CD4-positive, alpha-beta T cell treated with Interleukin-12 subunit alpha and Interleukin-12 subunit beta, for 1 hour (primary cell): ENCODE data around the gene CEBPG.

Experiments used
- DNase-seq: peaks from one replicate; pipeline ENCODE4 v3.0.0-alpha.2; 2020

Gene CEBPG

GRCh38 chr19:33396701-33397535 lies 23.4 kb downstream of the CEBPG start:
- no peak for DNase-seq

DNA sequence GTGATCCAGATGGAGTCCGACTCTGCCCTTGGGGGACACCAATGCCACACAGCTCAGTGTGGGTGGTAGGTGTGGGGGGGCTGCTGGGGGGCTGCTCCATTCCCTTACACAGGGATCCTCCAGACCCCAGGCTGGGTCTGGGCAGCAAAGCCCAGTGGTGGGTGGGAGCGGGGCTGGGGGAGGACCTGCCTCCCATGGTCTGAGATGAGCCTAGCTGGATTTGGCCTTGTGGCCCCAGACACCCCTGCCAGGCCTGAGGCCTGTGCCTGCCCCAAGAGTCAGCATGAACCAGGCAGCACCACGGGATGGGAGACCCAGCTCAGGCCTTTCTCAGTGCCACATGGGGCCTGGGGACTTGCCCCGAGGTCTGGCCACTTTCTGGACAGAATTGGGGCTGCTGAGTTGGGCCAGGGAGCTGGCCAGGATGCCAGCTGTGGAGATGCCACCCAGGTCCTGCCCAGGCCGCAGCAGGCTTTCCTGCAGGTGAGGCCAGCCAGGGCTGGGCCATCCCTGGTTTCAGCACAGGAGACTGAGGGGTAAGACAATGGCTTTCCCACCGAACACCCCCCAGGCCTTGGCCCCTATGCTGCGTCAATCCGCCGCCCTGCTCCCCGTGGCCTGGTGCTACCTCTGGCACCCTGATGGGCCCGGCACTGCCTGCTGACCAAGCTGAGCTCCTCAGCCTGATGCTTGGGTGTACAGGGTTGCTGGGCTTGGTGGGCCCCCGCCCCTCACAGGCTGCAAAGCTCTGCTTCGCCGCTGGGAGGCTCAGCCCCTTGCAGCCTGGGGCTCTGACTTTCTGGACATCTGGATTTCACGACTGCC lies 24.2 kb downstream of the CEBPG start:
- no peak for DNase-seq

DNA sequence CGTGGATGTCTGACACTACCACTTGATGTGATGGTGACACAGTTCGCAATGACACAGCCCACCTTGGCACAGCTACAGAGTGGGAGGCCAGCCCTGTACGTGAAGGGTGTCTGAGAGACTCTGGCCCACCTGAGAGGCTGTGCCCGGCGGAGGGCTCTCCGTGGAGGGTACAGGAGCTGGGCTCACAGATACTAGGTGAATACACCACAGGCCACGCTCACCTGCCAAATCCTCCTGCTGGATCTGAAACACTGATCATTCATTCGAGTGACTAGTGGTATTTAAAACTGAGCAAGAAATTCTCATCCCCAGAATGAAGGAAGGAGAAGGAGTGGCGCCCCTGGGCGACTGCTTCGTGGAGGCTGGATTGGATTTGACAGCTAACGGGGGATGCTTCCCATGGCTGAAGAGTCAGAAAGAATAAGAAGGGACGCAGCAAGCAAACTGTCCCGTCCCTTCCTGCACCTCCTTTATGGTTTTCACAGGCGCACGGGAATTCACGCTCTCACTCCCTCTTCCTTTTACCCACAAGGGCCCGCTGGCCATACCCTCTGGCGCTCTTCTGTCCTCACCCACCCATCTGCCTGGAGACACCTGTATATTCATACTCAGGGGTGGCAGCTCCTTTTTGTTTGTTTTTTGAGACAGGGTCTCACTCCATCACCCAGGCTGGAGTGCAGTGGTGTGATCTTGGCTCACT lies 25.0 kb downstream of the CEBPG start:
- DNase-seq: no peak

DNA sequence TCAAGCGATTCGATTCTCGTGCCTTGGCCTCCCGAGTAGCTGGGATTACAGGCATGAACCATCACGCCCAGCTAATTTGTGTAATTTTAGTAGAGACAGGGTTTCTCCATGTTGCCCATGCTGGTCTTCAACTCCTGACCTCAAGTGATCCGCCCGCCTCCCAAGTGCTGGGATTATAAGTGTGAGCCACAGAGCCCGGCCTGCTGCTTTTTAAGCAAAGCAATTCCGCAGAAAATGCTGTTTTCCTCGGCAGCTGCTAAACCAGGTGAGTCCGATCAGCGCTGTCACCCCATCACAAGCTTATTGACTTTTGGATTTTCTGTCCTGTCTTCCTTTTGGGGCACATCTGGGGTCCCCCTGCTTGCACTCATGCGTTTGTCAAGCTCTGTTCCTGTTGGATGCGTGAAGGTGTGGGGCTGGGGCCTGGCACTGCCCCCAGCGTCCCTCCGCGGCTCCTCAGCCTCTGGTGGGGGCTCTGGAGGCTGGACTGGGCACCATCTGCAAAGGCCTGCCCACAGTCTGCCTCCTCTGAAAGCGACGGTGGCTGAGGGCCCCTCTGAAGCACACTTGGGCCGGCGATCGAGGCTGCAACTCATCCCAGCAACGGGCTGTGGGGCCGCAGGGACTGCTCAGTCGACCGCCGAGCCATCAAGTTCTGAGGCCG lies 25.7 kb downstream of the CEBPG start:
- DNase-seq: no peak

GRCh38 chr19:33399745-33400681 lies 26.5 kb downstream of the CEBPG start:
- no peak for DNase-seq

DNA sequence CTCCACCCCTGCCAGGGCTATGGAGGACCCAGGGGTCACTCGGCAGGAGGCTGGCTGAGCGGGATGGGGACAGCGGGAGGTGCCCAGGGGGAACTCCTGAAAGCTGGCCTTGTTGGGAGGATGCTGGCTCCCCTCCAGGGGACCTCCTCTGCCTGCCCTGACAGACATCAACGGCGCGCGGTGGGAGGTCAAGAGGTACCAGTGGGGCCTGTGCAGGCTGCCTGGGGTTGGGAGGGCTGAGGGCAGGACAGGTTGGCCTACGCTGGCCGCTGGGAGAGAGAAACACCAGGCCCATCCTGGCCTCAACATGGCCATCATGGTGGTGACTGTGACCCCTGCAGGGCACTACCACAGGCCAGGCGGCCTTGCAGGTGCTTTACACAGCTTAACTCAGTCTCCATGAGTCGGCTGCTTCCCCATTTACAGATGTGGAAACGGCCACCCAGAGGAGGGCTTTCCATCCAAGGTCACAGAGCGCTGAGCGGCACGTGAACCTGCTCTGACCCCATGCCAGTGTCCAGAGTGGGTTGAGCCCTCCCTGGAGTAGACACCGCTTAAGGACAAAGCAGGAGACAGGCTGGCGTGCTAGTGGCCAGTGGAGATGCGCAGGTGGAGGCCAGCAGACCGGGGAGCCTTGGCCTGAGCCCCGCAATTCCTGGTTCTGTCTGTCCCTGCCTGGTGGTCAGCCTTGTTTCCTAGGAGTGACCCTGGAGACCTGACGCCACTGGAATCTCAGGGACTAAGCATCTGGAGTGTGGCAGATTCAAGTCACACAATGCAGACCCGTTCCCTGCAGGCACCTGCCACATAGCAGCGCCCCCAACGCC lies 27.6 kb downstream of the CEBPG start:
- no peak for DNase-seq

- DNase-seq: no peak
Measured at GRCh38 chr19:33401683-33402420, 28.3 kb downstream of the CEBPG start.

DNA sequence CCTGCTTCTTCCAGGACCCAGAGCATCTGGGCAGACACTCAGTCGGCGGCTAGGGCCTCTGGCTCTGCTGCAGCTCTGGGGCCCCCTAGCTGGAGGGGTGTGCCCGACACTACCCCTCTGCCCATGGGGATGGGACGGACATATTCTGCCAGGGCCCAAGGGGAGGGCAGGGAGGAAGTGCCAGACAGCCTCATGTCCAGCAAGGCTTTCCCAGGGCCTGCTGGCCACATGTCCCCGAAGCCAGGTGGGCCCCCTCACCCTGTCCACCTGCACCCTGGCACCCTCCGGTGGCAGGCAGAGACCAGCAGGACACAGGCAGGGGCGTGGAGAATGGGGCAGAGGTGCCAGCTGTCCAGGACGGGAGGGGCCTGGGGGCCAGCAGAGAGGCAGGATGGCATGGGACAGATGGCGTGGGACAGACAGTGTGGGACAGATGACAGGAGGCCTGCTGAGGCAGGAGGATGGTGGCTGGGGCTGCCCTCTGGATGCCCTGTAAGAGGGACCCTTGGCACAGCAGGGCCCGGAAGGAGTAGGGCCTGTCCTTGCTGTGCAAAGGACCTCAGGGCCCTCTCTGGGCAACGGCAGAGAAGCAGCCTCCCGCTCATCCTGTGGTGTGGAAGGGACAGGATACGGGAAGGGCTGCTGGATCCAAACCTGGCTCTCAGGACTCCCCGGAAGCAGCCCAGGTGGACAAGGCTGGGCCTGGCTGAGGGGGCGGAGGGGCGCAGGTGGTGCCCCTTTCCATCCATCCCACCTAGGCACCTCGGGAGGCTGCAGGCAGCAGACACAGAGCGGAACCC lies 29.1 kb downstream of the CEBPG start:
- no peak for DNase-seq

DNA sequence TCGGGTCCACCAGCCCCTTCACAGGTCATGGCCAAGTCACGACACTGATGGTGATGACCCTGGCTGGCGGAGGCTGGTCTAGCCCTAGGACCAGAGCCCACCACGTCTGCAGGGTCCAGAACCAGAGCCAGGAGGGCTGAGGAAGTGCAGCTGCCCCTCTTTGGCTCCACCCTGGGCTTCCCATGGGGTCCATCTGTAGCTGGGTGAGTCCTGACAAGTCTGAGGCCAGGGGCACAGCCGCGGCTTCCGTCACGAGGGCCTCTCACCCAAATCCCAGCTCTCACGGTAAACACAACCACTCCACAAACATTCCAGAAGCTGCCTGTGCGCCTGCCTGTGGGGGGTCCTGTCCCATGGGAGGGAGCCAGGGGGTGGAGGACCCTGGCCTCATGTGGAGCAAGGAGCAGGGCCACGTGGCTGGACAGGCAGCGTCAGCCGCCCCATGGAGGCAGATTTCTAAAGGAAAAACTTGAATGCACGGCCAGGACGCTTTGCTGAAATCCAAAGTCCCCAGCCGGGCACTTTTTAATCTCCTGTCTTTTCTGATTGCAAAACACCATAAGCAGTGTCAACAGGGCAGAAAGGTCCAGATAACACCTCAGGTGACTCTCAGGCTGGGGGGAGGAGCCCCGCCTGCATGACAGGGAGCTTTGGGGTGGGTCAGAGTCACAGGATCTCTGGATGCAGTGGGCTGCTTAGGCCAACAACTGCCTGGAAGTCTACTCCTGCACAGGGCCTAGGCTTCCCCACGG lies 29.9 kb downstream of the CEBPG start:
- DNase-seq: no peak

- DNase-seq: no peak
Measured at GRCh38 chr19:33403973-33404304, 30.4 kb downstream of the CEBPG start.

- no peak for DNase-seq
Measured at GRCh38 chr19:33404506-33405253, 31.2 kb downstream of the CEBPG start.

DNA sequence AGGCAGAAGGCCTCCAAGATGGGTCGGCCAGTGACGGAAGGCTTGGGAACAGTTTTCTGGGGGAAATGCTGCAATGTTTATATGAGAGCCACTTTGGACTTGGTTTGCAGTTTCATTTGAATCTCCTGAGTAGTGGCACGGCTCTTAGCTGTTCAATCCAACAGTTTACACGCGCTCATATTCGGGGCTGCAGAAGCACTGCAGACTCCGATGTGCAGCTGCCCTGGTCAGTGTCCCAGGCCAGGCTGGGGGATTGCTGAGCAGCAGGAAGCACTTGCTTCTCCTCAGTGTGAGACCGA lies 31.7 kb downstream of the CEBPG start:
- DNase-seq: no peak

DNA sequence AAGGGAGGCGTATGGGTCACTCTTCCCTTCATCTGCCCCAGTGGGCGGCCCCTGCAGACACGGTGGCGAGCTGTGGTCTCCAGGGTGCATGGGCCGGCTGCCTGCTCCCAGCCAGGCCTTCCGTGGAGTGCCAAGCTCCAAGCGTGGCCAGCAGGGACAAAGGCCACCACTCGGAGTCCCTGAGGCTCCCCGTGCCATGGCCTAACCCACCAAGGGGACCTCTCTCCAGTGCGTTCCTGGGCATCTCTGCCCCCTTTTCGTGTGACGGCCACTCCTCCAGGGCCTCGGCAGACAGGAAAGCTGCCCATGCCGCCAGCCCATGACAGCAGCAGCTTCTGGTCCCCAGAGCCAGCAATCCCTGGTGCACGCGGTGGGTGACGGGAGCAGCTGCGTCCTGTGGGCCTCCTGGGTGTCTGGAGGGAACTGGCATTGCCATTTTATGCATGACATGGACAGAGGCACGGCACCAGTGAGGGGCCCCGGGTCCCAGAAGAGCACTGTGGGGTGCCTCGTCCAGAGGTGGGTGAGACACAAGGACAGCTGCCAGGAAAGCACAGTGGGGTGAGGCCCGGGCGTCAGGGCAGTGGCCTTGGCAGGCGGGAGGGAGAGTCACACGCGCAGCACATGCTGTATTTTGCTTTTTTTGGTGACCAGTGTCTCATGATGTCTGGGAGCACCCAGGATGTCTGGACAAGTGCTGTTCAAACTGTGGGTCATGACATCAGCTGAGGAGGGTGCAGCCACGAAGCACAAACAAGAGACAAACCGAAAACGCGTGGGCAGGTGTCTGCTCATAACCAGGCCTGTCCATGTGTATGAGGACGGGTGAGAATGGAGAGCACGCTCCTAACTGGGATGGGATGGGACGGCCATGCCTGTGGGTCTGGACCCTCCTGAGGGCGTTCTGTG lies 32.3 kb downstream of the CEBPG start:
- no peak for DNase-seq

DNA sequence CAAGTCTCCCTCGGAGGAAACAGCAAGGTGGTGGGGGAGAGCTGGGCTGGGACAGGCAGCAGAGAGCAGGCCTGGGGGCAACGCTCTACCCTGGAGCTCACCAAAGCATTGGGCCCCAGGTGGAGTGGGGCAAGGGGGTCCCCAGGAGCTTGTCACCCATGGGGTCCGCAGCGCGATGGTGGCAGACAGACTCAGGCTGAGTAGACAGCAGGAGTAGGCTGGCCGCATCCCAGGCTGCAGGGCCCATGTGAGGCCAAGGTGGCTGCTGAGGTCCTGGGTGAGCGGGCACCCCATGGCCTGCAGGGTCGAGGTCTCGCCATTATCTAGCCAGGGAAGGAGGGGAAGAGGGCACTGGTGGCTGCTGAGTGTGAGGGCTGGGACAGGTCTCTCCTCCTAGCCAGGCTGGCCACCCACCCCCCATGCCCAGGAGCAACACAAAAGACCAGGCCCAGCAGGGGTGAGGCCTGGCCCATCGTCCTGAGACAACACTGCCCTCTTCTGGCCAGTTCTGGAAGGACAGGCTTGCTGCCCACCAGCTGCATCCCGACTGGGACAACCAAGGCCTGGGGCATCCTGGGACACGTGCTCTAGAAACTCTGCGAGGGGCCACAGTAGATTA lies 33.1 kb downstream of the CEBPG start:
- peak; percentile 74 for DNase-seq

DNA sequence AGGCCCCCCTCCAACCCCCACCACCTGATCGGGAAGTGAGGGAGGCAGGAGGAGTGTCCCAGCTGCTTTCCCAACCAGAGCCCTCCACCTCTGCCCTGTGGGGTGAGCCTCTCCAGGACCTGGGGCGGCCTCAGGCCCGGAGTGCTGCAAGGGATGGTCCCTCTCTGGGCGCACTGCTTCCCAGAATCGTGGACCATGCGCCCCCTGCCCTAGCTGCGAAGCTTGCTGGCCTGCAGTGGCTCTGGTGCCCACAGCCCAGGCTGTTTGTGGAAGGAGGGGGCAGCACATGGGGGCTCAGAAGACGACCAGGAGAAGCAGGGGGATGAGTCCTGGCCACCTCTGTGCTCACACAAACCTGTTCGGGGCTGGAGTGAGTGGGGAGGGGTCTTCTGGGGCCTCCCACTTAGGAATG lies 33.6 kb downstream of the CEBPG start:
- DNase-seq: no peak

DNA sequence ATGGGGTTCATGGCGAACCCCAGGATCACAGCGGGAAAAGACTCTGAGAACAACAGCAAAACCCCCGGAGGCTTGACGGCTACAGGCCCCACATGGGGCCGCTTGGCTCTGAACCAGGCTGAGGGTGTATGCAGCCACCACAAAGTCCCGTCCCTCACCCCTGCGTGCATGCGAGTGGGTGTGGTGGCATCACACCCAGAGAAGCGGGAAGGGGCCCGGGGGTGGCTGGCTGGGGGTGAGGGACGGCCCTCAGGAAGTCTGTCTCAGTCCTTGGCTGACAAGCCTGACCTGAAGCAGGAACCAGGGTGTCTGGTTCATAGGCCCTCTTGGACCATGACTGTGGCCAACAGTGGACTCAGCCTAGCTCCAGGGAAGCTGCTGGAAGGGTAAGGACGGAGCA lies 34.2 kb downstream of the CEBPG start:
- DNase-seq: no peak

- DNase-seq: no peak
Measured at GRCh38 chr19:33408116-33408515, 34.6 kb downstream of the CEBPG start.
